GM12801 (cell line): Measurements from ENCODE around the gene HSPB7.

ENCODE experiments used
- CTCF ChIP-seq: IDR thresholded peaks from one replicate; pipeline ENCODE4 v1.5.1; 2011; ENCODE audit warnings: control low read depth; ENCODE audit not compliant: insufficient read length; ENCODE audit errors: extremely low read depth

Gene HSPB7

DNA sequence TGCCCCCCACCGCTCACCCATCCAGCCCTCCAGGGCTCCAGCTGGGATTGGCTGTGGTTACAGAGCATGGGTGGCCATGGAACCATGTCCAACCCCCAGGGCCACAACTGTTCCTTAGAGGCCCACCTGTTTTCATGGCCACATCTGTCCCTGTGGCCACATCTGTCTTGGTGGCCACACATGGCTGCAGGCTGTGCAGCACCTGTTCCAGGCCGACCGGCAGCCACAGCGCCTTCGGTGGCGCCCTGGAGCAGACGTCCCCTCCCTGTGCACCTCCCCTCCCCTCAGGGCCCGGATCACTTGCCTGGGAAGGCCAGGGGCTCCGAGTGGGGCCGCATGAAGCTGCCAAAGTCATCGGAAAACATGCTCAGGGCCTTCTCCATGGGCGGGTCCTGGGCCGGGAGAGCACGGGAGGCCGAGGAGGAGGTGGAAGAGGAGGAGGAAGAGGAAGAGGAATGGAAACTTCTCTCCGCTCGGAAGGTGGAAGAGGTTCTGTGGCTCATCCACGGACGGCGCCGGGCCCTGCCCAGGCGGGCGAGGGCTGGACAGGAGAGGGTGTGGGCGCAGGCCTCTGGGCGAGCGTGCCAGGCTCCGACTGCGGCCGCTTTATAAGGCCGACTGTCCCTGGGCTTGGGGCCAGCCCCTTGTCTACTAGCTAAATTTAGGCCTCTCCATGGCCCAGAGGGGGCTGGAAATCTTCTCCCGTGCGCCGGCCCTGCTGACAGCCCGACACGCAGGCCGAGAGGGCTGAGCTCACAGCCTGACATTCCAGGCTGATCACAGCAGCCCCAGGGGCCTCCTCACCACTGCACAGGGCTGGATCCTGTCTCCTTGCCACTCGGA is at the start of gene HSPB7:
TSS of gene HSPB7 (minus strand) at position 583 of the 843 bp plus-strand sequence. CDS start at position 503, 80 bp downstream.
- TF ChIP-seq CTCF: no peak

GRCh38 chr1:16067127-16067768 is 49.4 kb upstream of the HSPB7 start:
- TF ChIP-seq CTCF: no peak

- TF ChIP-seq CTCF: no peak
These were observed 48.4 kb upstream of the HSPB7 start for GRCh38 chr1:16066245-16066644.

DNA sequence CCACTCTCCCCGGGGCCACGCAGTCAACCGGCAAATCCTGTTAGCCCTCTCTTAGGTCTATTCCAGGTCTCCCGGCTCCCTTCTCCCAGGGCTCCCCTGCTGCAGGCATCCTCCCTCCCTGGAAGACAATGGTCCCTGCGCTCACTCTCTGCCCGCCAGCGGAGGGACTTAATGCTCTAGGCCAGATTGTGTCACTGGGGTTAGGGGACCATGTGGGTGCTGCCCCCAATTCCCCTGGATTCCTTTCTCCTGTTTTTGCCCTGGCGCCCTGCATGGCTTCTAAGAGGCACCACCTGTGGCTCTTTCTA is 47.4 kb upstream of the HSPB7 start:
- TF ChIP-seq CTCF: no peak

DNA sequence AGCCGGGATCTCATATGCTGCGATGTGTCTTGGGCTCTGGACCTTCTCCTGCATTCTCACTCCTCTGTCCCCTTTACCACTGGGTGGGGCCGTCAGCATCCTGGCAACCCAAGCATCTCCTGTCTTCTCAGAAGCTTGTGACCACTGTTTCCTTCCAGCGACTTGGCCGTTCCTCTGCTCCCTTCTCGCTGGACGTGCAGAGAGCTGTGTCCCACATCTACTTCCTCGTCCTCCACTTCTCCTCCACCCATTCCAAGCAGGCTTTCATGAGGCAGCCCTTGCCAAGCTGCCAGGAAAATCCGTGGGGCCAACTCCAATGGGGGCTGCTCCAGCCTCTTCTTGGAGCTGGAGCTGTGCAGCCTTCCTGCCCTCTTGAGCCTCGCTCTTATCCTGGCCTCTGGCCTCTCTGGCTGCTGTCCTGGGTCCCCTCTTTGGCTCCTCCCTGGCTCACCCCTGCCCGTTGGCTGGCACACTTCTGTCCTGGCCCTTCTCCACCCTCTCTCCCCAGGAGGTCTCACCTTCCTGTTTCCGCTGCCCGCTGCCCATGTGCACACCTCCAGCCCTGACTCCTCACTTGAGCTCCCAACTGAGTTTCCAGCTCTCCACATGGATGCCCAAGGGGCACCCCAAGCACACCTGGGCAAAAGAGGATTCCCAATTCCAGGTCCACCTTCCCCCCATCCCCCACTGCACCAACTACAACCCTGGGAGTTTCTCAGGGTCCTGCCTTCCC is 46.9 kb upstream of the HSPB7 start:
- TF ChIP-seq CTCF: no peak

GRCh38 chr1:16063921-16064320 is 46.1 kb upstream of the HSPB7 start:
- no peak for TF ChIP-seq CTCF

GRCh38 chr1:16063226-16063829 is 45.5 kb upstream of the HSPB7 start:
- TF ChIP-seq CTCF: no peak
